K562 (cell line): ENCODE results near the gene AFF1. TPM values are rescaled to one million over a fixed set of nuclear protein-coding genes. Genes with fewer than 3 reads are reported as not detected.
A peak's percentile ranks its signal among the peaks of the same experiment; 100 is the strongest.

Experiments used
- ATF7 ChIP-seq: fragments of 450-650 bp; IDR thresholded peaks from 2 replicates; pipeline ENCODE4 v1.7.1; 2014; ENCODE audit warnings: mild to moderate bottlenecking, moderate library complexity
- BHLHE40 ChIP-seq: IDR thresholded peaks from 2 replicates; pipeline ENCODE4 v1.6.1; 2011; ENCODE audit warnings: low read length, improper control_type of control experiment
- CBFA2T2 ChIP-seq: fragments of 450-650 bp; conservative IDR thresholded peaks from 2 replicates; pipeline ENCODE4 v1.6.1; 2017; ENCODE audit warnings: mild to moderate bottlenecking
- CEBPG ChIP-seq, 3 experiments: fragments of 200-800 bp in 1 of 3; sonication (Bioruptor generic) in 1 of 3; sonication (generic) in 1 of 3; formaldehyde crosslinking in 1 of 3; IDR thresholded peaks in 2 of 3; conservative IDR thresholded peaks in 1 of 3; 2 replicates each; pipeline versions ENCODE4 v1.6.1 to v1.8.0; 2016 to 2022; ENCODE audit warnings: missing compliant biosample characterization in 2 of 3, missing genetic modification characterization in 2 of 3, mild to moderate bottlenecking in 1 of 3, missing genetic modification reagents in 1 of 3
- E2F5 ChIP-seq: sonication (generic); formaldehyde crosslinking; IDR thresholded peaks from 2 replicates; pipeline ENCODE4 v1.8.0; 2022; ENCODE audit warnings: mild to moderate bottlenecking, missing genetic modification reagents
- EP300 ChIP-seq: IDR thresholded peaks from 2 replicates; pipeline ENCODE4 v1.6.1; 2012; ENCODE audit warnings: low read length, improper control_type of control experiment
- ETV6 ChIP-seq, 3 experiments: fragments of 150-350 bp in 1 of 3; sonication (generic) in 1 of 3; formaldehyde crosslinking in 1 of 3; IDR thresholded peaks; 2 replicates each; pipeline versions ENCODE4 v1.6.1 to v1.8.0; 2014 to 2022; ENCODE audit warnings: borderline replicate concordance in 2 of 3, low read depth in 2 of 3, antibody characterized with exemption in 1 of 3, low read length in 1 of 3, mild to moderate bottlenecking in 1 of 3, missing genetic modification reagents in 1 of 3
- HMBOX1 ChIP-seq: sonication (generic); IDR thresholded peaks from 2 replicates; pipeline ENCODE4 v1.6.1; 2016
- IRF9 ChIP-seq: fragments of 450-650 bp; IDR thresholded peaks from 2 replicates; pipeline ENCODE4 v1.6.1; 2016; ENCODE audit warnings: missing biosample characterization, missing genetic modification characterization
- KDM1A ChIP-seq, 2 experiments: fragments of 450-650 bp; IDR thresholded peaks; 2 replicates each; pipeline ENCODE4 v1.6.1; 2016; ENCODE audit warnings: mild to moderate bottlenecking in 2 of 2
- NFIC ChIP-seq: fragments of 450-650 bp; IDR thresholded peaks from 2 replicates; pipeline ENCODE4 v1.6.1; 2017; ENCODE audit warnings: mild to moderate bottlenecking, inconsistent platforms
- RNF2 ChIP-seq: sonication (generic); IDR thresholded peaks from 2 replicates; pipeline ENCODE4 v1.6.1; 2016
- SMARCE1 ChIP-seq: fragments of 450-650 bp; IDR thresholded peaks from 2 replicates; pipeline ENCODE4 v1.7.1; 2016; ENCODE audit warnings: mild to moderate bottlenecking
- SMC3 ChIP-seq: conservative IDR thresholded peaks from 2 replicates; pipeline ENCODE4 v1.6.1; 2011; ENCODE audit warnings: low read depth, low read length, improper control_type of control experiment; ENCODE audit not compliant: insufficient read depth
- STAT5A ChIP-seq: IDR thresholded peaks from 2 replicates; pipeline ENCODE4 v1.6.1; 2012; ENCODE audit warnings: low read length, inconsistent platforms, borderline replicate concordance
- TRIM25 ChIP-seq: fragments of 450-650 bp; IDR thresholded peaks from 2 replicates; pipeline ENCODE4 v1.7.0; 2016; ENCODE audit warnings: borderline replicate concordance
- ZBTB8A ChIP-seq: fragments of 450-650 bp; IDR thresholded peaks from 2 replicates; pipeline ENCODE4 v1.6.1; 2018; ENCODE audit warnings: mild to moderate bottlenecking, moderate library complexity; ENCODE audit not compliant: partially characterized antibody
- ZNF224 ChIP-seq: sonication (generic); formaldehyde crosslinking; IDR thresholded peaks from 2 replicates; pipeline ENCODE4 v1.8.0; 2022; ENCODE audit warnings: mild to moderate bottlenecking, missing genetic modification reagents
- ZNF639 ChIP-seq, 2 experiments: fragments of 200-800 bp in 1 of 2; sonication (Bioruptor generic) in 1 of 2; sonication (generic) in 1 of 2; formaldehyde crosslinking in 1 of 2; IDR thresholded peaks in 1 of 2; conservative IDR thresholded peaks in 1 of 2; 2 replicates each; pipeline versions ENCODE4 v1.5.0 to v1.6.1; 2016 to 2020; ENCODE audit warnings: missing compliant biosample characterization in 1 of 2, missing genetic modification characterization in 1 of 2, missing genetic modification reagents in 1 of 2
- ZNF644 ChIP-seq: fragments of 200-800 bp; sonication (Bioruptor generic); IDR thresholded peaks from 2 replicates; pipeline ENCODE4 v1.6.1; 2016; ENCODE audit warnings: low read depth, missing genetic modification characterization, missing compliant biosample characterization
- ZNF79 ChIP-seq: fragments of 250-450 bp; sonication (Bioruptor Pico); IDR thresholded peaks from 2 replicates; pipeline ENCODE4 v1.4.0; 2020; ENCODE audit warnings: low read depth, mild to moderate bottlenecking, moderate library complexity
- polyA plus RNA-seq, 8 experiments: library from polyadenylated mRNA; depleted of rRNA in 4 of 8; stranded (reverse) in 5 of 8; unstranded in 3 of 8; fragments of >200 nt; fragmentation: Nextera tagmentation in 2 of 8; fragmentation: Illumina TruSeq in 1 of 8; extraction: Ambion mirVana in 2 of 8; extraction: Trizol in 1 of 8; gene quantifications; 2 replicates each; pipeline versions ENCODE4 v1.2.1 to v1.2.3, GENCODE V29; 2011 to 2014; ENCODE audit warnings: inconsistent platforms in 1 of 8, missing spikeins in 1 of 8
- total RNA-seq, 7 experiments: library from RNA; depleted of rRNA in 6 of 7; stranded (reverse); fragments of >200 nt in 6 of 7; fragmentation: Illumina TruSeq in 2 of 7; extraction: Trizol in 2 of 7; gene quantifications; 2 replicates each; pipeline versions ENCODE4 v1.2.1 to v1.2.3, GENCODE V29; 2011 to 2021; ENCODE audit warnings: low replicate concordance in 1 of 7

The AFF1 gene
- total and polyA plus RNA-seq, 9 of the 15 experiments (the other 6 are each of a cell fraction or from before 2014, with no cell fraction given): 4.1 to 47.5 (median 17.2) TPM

GRCh38 chr4:87017580-87018342 is 83.0 kb downstream of the AFF1 start (continued):
- TF ChIP-seq NFIC (peak; percentile 44; the same call in 1 of the 2 replicates), BHLHE40 (peak; percentile 66), SMC3 (no peak), ATF7 (peak; percentile 52; the same call in 1 of the 2 replicates), ZNF79 (CRISPR knock-in tag) (no peak), CBFA2T2 (peak; percentile 83), ZNF224 (CRISPR knock-in tag) (no peak), E2F5 (CRISPR knock-in tag) (no peak), RNF2 (peak; percentile 39; the same call in 1 of the 2 replicates), KDM1A (IDR thresholded peaks at IDR 0.05) (no peak), HMBOX1 (0 out of 2 replicates have a peak, but pooled peaks have one; percentile 34), CEBPG (CRISPR knock-in tag; IDR thresholded peaks at IDR 0.05) (no peak), CEBPG (tag; conservative IDR thresholded peaks at IDR 0.05 in 1 of 2, IDR thresholded peaks at IDR 0.05 in 1 of 2) (peak in 1 of 2 experiments; percentile 50; a peak in 1 of 4 replicates), STAT5A (peak; percentile 81; the same call in 1 of the 2 replicates), ZNF644 (0 out of 2 replicates have a peak, but pooled peaks have one; percentile 55), ZNF639 (CRISPR knock-in tag; conservative IDR thresholded peaks at IDR 0.05 in 1 of 2, IDR thresholded peaks at IDR 0.05 in 1 of 2) (0 out of 4 replicates have a peak, but pooled peaks of 1 of the 2 experiments have one; percentile 53), TRIM25 (no peak), SMARCE1 (peak; percentile 86), ETV6 (IDR thresholded peaks at IDR 0.05; ENCODE audit: borderline replicate concordance in 1 of 2, low read depth in 2 of 2, low read length in 1 of 2) (no peak), ETV6 (CRISPR knock-in tag; IDR thresholded peaks at IDR 0.05; ENCODE audit: borderline replicate concordance) (no peak), EP300 (peak; percentile 89), ZBTB8A (no peak), IRF9 (tag) (no peak)
